ENCODE results near the gene IQGAP1.
A peak's percentile ranks its signal among the peaks of the same experiment; 100 is the strongest.

Gene IQGAP1

GRCh38 chr15:90540768-90541167 is 152.7 kb downstream of the IQGAP1 start:
- DNase-seq = no peak

- peak; percentile 37 for DNase-seq
Observed at GRCh38 chr15:90545095-90545494, 157.1 kb downstream of the IQGAP1 start.

- no peak for DNase-seq
Observed at GRCh38 chr15:90547540-90547939, 159.5 kb downstream of the IQGAP1 start.

GRCh38 chr15:90550919-90551318 is 162.9 kb downstream of the IQGAP1 start:
- peak; percentile 51 for DNase-seq

Measured in fibroblast of skin of right biceps (primary cell).